ENCODE data around the gene USP8.

DNA sequence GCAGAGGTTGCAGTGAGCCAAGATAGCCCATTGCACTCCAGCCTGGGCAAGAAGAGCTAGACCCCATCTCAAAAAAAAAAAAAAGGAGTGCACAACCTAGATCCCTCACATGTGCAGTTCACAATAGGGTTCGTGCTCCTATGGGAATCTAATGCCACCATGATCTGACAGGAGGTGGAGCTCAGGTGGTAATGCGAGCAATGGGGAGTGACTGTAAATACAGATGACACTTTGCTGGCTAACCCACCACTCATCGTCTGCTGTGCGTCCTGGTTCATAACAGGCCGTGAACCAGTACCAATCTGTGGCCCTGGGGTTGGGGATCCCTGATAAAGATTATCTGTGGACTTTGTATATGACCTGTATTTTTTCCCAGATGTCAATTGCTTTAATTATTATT, 16.7 kb downstream of the USP8 start:
- TF ChIP-seq TAF1 (IDR thresholded peaks at IDR 0.05; ENCODE audit: borderline replicate concordance, insufficient read depth, low read length): no peak
- TF ChIP-seq, protein P1, sequence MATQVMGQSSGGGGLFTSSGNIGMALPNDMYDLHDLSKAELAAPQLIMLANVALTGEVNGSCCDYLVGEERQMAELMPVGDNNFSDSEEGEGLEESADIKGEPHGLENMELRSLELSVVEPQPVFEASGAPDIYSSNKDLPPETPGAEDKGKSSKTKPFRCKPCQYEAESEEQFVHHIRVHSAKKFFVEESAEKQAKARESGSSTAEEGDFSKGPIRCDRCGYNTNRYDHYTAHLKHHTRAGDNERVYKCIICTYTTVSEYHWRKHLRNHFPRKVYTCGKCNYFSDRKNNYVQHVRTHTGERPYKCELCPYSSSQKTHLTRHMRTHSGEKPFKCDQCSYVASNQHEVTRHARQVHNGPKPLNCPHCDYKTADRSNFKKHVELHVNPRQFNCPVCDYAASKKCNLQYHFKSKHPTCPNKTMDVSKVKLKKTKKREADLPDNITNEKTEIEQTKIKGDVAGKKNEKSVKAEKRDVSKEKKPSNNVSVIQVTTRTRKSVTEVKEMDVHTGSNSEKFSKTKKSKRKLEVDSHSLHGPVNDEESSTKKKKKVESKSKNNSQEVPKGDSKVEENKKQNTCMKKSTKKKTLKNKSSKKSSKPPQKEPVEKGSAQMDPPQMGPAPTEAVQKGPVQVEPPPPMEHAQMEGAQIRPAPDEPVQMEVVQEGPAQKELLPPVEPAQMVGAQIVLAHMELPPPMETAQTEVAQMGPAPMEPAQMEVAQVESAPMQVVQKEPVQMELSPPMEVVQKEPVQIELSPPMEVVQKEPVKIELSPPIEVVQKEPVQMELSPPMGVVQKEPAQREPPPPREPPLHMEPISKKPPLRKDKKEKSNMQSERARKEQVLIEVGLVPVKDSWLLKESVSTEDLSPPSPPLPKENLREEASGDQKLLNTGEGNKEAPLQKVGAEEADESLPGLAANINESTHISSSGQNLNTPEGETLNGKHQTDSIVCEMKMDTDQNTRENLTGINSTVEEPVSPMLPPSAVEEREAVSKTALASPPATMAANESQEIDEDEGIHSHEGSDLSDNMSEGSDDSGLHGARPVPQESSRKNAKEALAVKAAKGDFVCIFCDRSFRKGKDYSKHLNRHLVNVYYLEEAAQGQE (IDR thresholded peaks at IDR 0.05; ENCODE audit: insufficient read depth in 1 of 2, low read depth in 2 of 2, low read length in 2 of 2): no peak

All from PFSK-1 (cell line).